ENCODE data around the gene DPCD. TPM values are rescaled to one million over a fixed set of nuclear protein-coding genes. Genes with fewer than 3 reads are reported as not detected.

DPCD gene
- total and polyA plus RNA-seq, 2 of the 8 experiments (the other 6 are each of a cell fraction or from before 2014, with no cell fraction given), result 21.2 to 31.4 TPM

GRCh38 chr10:101649525-101650085 lies 61.5 kb downstream of the DPCD start:
- no peak overlapping the region for H2BK15ac ChIP-seq (ENCODE audit: low read length)
- H3K9me3 ChIP-seq (ENCODE audit: insufficient read depth in 2 of 2, low read depth in 1 of 2, low read length in 1 of 2), result no peaks in the 10 kb centered on the region
- H4K91ac ChIP-seq (replicated peaks; ENCODE audit: insufficient read length, low read length), result no peak overlapping the region
- no peak overlapping the region for H2BK12ac ChIP-seq (ENCODE audit: low read depth, low read length)
- DNase-seq (ENCODE audit: low read depth in 1 of 2, low spot score in 2 of 2) (no peak), FAIRE-seq (no peak)
- no peaks in the 10 kb centered on the region for H3K79me2 ChIP-seq (ENCODE audit: control insufficient read depth in 1 of 2, insufficient read depth in 2 of 2, low read length in 2 of 2)
- no peak overlapping the region for H3K23ac ChIP-seq (ENCODE audit: insufficient read length)
- no peak overlapping the region for H4K8ac ChIP-seq (ENCODE audit: extremely low read depth, insufficient read depth, low read length)
- H3K18ac ChIP-seq (ENCODE audit: extremely low read depth, low read length), result no peak overlapping the region
- H3K4ac ChIP-seq (replicated peaks; ENCODE audit: insufficient read length, low read depth, low read length), result no peak overlapping the region
- 89% methylated on average over 5 of the region's 5 CpGs; no CpG with 5 or more reads in 1 of the 2 experiments for WGBS, 2 experiments (ENCODE audit: extremely low coverage in 1 of 2, insufficient coverage in 1 of 2, insufficient read length in 1 of 2, insufficient replicate concordance in 2 of 2, low coverage in 1 of 2, low lambda C conversion rate in 2 of 2, missing lambda C conversion rate in 1 of 2)
- H4K20me1 ChIP-seq (replicated peaks in 1 of 2; ENCODE audit: control insufficient read depth in 1 of 2, insufficient read depth in 2 of 2, low read length in 2 of 2), result no peaks in the 10 kb centered on the region
- TF ChIP-seq TBP (IDR thresholded peaks at IDR 0.05; ENCODE audit: low read depth, low read length), result no peak
- no peak overlapping the region for H2BK120ac ChIP-seq (replicated peaks; ENCODE audit: low read depth, low read length)
- POLR2A ChIA-PET (ENCODE audit: partially characterized antibody), result interaction anchor here (1.1 kb wide), 1 partner anchor 44 kb away, joined by 3 read pairs; no protein-coding TSS in a partner anchor
- no peak overlapping the region for H2AFZ ChIP-seq (ENCODE audit: low read length)
- H3K36me3 ChIP-seq (ENCODE audit: control insufficient read depth in 2 of 4, insufficient read depth in 4 of 4, low read length in 3 of 4), result no peaks in the 10 kb centered on the region
- H3K79me1 ChIP-seq (ENCODE audit: low read depth, low read length), result no peaks in the 10 kb centered on the region; the same call in 1 of the 2 replicates
- CTCF ChIA-PET (ENCODE audit: partially characterized antibody), result interaction anchor here (1.5 kb wide), 1 partner anchor 10 kb away, joined by 6 read pairs; no protein-coding TSS in a partner anchor
- peaks cover 10 to 26% (median 11%) of the 10 kb centered on the region in 4 experiments for H3K4me1 ChIP-seq (replicated peaks in 1 of 4; ENCODE audit: control insufficient read depth in 3 of 4, insufficient read depth in 4 of 4, low read length in 3 of 4)
- no peak overlapping the region for H2BK20ac ChIP-seq (ENCODE audit: low read length)
- no peak overlapping the region for H4K5ac ChIP-seq (ENCODE audit: insufficient read length, low read depth, low read length)
- no peak overlapping the region for H3K4me2 ChIP-seq (ENCODE audit: insufficient read depth in 1 of 2, low read depth in 2 of 2, low read length in 2 of 2)
- H2AK5ac ChIP-seq (ENCODE audit: low read depth, low read length), result no peak overlapping the region
- no peak overlapping the region for H3K56ac ChIP-seq (replicated peaks; ENCODE audit: insufficient read length, low read depth, low read length)
- H3K23me2 ChIP-seq (ENCODE audit: low read depth, low read length), result 0 out of 2 replicates have a peak, but pooled peaks cover 1% of the 10 kb centered on the region
- no peaks in the 10 kb centered on the region for H3K27me3 ChIP-seq (replicated peaks in 1 of 4; ENCODE audit: control insufficient read depth in 3 of 4, extremely low read depth in 1 of 4, insufficient read depth in 3 of 4, low read length in 3 of 4)
- no peak overlapping the region for H3K27ac ChIP-seq (ENCODE audit: low read depth, low read length)
- no peak overlapping the region for H2BK5ac ChIP-seq (ENCODE audit: low read depth, low read length)
- no peak overlapping the region for H3K14ac ChIP-seq (ENCODE audit: insufficient read length)
- no peak overlapping the region for H3K4me3 ChIP-seq (ENCODE audit: extremely low read depth in 1 of 4, insufficient read depth in 2 of 4, low read depth in 3 of 4, low read length in 4 of 4)
- H3K9ac ChIP-seq (replicated peaks in 1 of 4; ENCODE audit: extremely low read depth in 1 of 4, low read depth in 3 of 4, low read length in 3 of 4), result no peak overlapping the region

All from H1 (cell line).